HG03139 (cell line): Measurements from ENCODE around the gene MANSC1.
"Not testable (repeated sequence)": the region's sequence is repeated elsewhere in the genome, so short reads cannot be mapped to it uniquely, and the experiment has no call there.

Experiments
- ATAC-seq: cut with Tn5 transposase; IDR thresholded peaks from one replicate; pipeline ENCODE4 v1.9.1; 2021; ENCODE audit not compliant: unreplicated experiment

The MANSC1 gene

DNA sequence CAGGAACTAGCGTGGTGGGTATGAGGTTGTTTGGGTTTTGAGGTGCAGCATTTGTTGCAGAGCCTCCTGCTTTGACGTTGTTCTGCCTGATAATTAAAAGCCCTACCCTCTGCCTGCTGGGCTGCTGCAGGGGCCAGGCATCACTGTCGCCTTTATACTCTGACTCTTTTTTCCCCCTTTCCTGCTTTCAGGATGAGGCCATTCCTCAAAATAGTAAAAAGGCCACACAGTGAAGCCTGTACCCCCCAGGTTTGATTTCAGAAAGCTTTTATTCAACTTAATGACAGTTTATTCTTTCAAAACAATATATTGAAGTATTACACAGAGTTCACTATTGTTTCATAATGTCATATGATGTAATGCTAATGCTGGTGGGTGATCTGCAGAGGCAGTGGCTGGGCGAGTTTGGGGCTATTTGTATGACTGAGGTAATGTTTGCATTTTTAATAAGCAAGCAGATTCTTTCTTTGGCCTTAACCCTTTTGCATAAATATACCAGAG is 15.9 kb upstream of the MANSC1 start:
- no peak for ATAC-seq

DNA sequence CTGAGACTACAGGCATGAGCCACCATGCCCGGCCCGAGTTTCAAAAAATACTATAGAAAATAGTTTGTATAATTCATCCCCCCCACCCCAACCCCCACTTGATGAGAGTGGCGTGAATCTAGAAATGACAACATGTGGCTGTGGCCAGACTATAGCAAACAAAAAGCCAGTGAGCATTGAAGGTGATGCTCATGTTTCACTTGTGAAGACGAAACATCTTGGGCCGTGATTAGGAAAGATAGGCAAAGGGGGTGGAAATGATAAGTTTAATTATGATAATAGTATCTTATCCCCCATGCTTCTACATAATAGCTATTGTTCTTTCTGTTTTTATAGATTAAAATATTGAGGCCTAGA is 15.4 kb upstream of the MANSC1 start:
- no peak for ATAC-seq

DNA sequence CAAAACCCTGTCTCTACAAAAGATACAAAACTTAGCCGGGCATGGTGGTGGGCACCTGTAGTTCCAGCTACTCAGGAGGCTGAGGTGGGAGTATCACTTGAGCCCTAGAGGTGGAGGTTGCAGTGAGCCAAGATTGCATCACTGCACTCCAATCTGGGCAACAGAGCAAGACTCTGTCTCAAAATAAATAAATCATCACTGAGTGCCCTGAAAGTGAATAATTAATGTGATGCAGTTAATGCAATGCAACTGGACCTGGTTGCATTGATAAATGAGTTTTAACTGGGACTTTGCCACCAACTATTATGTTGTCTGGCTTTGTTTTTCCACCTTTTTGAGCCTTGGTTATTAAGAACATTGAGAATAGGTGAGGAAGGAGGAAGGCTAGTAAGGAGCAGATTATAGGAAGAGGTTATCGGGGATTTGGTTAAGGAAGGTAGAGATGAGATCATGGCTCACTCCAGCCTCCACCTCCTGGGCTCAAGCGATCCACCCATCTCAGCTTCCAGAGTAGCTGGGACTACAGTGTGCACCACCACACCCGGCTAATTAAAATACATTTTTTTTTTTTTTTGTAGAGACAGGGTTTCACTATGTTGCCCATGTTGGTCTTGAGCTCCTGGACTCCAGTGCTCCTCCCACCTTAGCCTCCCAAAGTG is 14.9 kb upstream of the MANSC1 start:
- ATAC-seq: no peak

DNA sequence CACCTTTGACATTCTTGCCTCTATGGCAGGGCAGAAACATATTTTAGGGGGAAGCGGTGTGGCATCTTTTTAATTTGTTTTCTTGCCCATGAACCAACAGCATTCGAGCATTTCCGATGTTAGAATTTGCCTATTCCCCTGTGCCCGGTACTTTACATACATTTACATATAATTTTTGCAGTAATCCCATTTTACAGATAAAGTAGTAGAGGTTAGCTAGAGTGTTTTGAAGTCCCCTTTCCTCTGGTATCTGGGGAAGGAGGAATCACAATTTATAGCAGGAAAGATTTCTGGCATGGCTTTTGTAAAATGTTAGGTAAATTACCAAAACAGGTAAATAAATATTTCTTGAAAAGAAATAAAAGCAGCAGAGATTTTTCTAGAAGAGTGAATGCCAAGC is 8.5 kb upstream of the MANSC1 start:
- no peak for ATAC-seq

DNA sequence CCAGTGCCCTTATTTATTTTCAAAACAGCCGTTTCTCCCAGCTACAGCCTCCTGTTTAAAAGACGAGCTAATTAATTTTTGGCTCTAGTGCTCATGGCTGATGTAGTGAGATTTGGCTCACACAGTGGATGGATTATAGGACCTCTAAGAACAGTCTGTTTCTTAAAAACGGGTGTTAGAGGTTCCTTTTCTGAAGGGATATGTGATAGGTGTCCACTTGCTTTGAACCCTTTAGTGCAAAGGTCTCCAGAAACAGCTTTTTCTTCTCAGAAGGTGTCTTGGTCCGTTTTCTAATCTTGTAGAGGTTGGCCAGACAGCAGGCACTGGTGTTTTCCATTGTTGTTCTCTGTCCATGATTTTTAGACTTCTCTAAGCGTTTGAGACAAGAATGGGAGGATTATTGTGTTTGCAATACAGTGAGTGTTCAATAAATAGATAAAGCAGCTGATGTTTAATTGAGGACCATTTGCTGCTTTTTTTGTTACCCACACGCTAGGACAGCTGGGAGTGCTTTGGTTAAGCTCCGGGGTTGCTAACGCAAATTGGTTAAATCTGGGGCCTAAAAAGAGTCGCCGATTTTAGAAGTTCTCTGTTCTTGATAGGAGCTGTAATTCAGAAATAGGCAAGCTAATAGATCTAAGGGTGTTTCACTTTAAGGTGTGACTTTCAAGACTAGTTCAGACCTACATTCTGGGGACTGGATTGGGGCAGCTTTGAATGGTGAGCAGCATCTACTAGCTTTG is 7.8 kb upstream of the MANSC1 start:
- no peak for ATAC-seq

DNA sequence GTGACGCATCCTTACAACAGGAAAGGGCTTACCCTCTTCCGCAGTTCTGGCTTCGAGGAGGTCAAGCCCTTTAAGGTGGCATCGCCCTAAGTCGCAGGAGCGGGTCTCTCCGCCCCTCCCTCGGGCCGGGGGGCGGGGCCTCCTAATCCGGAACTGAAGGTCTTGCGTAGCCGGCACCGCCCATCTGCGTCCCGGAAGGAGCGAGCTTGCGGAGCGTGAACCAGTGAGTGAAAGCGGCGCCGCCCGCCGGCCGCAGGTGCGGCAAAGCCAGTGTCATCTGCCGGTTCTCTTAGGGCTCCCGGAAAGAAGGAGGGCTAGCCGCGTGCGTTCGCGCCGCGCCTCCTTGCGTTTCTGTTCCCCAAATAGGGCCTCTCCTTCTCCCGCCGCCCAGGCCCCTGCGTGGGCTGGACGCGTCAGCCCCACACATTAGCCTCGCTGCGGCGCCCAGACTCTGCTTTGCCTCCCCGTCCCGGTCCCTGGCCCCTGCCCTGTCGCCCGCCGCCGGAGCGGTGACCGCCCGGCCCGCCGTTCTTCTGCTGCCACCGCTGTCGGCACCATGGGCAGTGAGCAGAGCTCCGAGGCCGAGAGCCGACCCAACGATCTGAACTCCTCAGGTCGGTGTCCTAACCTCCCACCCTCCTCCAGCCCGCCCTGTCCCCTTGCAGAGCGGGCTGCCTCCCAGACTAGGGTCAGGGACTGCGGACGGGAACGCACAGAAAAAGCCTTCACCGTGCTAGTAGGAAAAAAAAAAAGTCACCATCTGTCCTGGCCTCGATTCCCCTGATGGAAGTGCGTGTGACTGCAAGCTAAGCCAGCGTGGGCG is 7.1 kb upstream of the MANSC1 start, which contains the start of gene BORCS5:
Gene BORCS5 (plus strand): TSS at position 183 of the 823 bp plus-strand sequence. CDS start 374 bp downstream, at position 557.
- peak; percentile 90 for ATAC-seq

DNA sequence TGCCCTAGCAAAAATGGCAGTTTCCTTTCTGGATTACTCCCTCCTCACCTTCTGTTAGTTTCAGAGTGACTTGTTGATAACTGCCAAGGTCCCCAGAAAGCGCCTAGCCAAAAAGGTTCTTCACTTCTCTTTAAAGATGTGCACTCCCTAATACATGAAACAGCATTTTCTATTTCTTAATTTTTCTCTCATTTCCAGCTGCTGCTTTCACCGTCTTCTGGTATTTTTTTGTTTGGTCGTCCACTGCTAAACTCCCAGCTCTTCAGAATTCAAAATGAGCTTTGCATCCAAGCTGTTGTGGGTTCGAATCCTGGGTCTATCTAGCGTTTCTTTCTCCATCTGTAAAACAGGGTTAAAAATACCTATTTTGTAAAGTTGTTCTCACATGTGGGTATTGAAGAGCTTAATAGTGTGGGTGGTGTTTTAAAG is 6.4 kb upstream of the MANSC1 start:
- ATAC-seq: no peak

DNA sequence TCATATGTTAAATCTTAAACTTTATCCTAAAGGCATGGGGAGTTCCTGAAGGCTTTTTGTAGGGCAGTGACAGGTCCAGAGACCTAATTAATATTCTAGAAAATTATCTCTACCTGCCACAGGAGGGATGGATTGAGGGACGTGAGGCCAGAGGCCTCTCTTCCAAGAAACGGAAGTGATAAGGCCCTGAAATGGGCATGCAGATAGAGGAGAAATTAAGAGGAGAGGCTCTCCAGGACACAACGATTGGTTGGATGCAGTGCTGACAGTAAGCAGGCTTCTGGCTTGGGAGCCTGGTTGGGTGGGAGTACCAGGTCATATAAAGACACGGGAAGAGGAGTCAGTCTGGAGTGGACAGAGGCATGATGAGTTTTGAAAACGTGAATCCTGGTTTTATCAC is 3.8 kb upstream of the MANSC1 start:
- no peak for ATAC-seq

DNA sequence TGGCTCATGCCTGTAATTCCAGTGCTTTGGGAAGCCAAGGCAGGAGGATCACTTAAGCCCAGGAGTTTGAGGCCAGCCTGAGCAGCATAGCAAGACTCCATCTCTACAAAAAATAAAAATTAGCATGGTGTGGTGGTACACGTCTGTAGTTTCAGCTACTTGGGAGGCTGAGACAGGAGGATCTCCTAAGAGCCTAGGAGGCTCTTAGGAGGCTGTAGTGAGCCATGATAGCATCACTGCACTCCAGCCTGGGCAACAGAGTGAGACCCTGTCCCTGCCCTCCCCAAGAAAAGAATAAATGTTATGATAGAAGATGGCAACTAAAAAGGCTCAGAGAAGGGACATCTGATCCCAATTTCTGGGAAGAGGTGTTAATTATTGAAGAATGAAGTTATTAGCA is 3.2 kb upstream of the MANSC1 start:
- ATAC-seq: no peak

DNA sequence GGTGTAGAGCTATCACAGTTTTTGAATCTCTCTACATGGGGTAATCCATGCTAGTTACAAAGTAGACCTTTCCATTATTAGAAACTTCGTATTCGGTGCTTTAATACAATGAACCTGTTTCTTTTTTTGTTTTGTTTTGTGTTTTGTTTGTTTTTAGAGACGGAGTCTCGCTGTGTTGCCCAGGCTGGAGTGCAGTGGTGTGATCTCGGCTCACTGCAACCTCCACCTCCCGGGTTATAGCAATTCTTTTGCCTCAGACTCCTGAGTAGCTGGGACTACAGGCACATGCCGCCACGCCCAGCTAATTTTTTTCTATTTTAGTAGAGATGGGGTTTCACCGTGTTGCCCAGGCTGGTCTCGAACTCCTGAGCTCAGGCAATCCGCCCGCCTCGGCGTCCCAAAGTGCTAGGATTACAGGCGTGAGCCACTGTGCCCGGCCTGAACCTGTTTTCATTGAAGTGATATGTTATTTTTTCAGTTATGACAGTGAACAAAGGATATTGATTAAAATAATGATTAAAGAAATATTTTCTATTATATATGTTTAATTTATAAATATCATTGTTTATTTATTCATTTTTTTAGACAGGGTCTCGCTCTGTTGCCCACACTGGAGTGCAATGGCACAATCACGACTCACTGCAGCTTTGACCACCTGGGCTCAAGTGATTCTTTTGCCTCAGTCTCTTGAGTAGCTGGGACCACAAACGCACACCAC is 1.6 kb upstream of the MANSC1 start:
- ATAC-seq: not testable (repeated sequence)

DNA sequence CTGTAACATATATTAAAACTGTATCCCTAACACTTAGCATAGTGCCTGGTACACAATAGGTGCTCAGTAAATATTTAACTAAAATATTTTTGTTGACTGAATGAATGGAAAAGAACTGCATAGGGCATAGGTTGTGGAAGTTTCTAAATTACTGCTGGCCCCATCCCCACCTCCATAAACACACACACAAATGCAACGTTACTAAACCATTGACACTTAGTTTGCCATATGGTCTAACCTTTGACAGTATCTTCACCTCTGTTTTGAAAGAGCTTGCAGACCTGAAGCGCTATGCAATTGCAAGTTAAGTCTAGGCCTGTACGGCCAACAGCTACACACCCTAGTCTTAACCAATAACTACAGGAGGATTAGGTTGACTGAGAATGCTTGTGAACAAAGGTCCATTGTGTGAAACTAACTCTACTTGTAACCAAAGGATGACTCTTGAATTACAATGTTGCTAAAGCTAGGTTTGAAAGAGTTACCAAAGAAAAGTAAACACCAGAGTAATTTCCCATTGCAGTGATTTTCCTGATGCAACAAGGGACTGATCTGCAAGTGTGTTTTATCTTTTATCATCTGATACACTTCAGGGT is 924 bp upstream of the MANSC1 start:
- ATAC-seq: no peak

DNA sequence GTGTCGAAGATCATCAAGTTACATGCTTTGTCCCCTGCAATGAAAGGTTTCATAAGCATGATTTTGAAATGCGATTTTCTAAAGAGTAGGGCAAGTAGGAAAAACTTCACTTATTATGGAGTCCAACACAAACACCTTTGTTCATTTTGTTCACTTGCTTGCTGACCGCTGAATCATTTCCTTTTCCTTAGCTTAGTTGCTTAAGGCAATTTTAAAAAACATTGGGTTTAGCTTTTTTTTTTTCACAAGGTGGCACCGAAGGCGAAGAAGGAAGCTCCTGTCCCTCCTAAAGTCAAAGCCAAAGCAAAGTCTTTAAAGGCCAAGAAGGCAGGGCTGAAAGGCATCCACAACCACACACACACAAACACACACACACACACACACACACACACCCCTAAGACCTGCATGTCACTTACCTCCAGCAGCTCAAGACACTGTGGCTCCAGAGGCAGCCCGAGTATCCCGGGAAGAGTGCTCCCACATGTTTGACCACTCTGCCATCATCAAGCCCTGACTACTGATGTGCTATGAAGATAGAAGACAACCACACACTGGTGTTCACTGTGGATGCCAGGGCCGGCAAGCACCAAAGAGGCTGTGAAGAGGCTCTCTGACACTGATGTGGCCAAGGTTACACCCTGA is 11.4 kb downstream of the MANSC1 start:
- no peak for ATAC-seq

DNA sequence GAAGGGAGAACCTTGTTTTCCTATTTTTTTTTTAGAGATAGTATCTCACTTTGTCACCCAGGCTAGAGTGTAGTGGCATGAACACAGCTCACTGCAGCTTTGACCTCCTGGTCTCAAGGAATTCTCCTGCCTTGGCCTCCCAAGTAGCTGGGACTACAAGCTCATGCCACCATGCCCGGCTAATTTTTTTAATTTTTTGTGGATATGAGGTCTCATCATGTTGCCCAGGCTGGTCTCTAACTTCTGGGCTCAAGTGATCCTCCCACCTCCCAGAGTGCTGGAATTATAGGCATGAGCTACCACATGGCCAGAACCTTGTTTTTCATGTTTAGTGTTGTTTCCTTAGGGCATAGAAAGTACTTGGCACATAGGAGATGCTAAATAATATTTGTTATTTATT is 13.5 kb downstream of the MANSC1 start:
- no peak for ATAC-seq

DNA sequence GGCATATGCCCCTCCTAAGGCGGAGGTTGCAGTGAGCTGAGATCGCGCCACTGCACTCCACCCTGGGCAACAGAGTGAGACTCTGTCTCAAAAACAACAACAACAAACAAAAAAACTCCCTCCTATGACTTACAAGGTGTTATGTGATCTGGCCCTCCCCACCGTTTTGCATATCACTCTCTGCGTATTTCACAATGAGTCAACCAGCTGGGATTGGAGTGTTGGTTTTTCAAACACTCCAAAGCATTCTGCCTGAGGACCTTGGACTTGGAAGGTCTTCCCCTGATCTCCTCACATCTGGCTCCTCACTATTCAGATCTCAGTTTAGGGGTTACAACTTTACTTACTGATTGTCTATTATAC is 14.0 kb downstream of the MANSC1 start:
- no peak for ATAC-seq

DNA sequence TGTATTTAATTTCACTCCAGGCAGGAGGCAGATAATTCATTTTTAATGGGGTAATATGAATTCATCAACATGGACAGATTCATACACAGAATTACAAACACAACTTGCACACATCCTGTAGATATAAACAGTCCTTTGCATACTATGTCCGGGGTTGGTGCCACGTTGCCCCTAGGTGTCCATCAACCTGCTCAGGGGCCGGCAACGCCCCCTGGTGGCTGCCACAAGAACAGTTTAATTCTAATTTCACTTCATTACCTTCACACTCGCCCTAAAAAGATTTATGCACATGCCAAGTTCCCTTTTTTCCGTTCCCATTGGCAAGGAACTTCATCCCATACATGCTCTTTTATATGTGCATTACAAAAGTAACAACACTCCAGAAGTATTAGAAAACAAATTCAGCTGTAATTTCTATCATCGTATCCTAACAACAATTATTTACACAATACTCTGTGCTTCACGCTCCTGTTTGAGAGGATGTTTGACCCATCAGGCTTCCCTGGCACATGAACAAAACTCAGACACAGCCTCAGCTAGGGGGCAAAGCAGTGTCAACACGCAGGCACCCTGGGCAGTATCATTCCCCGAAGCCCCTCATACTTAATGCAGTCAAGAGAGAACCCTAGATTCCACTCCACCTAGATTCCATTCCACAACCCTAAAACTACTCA is 15.5 kb downstream of the MANSC1 start:
- no peak for ATAC-seq

DNA sequence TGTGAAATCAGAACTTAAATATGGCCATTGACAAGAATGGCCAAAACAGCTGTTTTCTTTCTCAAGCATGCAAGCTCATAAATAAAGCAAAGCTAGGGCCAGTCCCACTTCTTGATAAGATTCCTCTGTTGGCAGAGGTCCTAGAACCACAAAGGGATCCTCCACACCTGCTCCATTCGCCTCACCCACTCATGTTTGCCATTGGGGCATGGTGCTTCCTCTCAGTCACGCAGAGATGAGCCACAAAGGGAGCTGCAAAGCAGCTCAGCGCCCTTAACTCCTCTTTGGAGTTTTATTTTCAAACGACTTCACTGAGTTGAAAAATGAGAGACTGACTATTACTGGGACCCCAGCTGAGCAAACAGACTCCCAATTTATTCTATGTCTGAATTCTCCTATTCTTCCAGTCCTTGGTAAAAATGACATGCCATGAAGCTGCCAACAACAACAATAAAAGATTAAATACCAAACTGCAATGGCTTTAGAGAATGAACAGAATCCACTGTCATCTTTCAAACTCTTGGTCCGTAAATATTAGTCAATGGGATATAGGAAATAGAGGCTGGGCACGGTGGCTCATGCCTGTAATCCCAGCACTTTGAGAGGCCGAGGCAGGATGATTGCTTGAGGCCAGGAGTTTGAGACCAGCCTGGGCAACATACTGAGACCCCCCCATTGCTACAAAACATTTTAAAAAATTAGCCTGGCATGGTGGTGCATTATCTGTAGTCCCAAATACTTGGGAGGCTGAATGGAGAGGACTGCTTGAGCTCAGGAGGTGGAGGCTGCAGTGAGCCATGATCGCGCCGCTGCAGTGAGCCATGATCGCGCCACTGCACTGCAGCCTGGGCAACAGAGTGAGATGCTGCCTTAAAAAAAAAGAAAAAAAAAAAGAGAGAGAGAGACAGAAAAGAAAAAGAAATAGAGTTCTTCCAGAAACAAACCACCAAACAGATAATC is 16.4 kb downstream of the MANSC1 start:
- no peak for ATAC-seq

DNA sequence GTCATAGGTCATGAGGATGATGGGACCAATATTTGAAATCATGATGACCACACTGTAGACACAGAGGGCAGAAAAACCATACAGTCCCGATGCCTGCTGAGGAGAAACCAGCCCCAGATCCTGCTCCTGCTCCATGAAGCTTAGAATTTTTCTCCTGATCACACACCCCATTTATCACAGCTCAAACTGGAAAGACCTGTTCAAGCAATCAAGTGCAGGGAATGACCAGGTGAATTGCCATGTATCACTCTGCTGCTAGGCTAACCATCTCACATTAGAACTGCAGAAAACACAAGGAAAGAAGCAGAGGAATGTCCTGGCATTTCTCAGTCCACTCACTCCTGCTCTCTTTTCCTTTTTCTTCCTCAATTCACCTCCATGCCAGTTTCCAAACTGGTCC is 18.1 kb downstream of the MANSC1 start:
- ATAC-seq: no peak

DNA sequence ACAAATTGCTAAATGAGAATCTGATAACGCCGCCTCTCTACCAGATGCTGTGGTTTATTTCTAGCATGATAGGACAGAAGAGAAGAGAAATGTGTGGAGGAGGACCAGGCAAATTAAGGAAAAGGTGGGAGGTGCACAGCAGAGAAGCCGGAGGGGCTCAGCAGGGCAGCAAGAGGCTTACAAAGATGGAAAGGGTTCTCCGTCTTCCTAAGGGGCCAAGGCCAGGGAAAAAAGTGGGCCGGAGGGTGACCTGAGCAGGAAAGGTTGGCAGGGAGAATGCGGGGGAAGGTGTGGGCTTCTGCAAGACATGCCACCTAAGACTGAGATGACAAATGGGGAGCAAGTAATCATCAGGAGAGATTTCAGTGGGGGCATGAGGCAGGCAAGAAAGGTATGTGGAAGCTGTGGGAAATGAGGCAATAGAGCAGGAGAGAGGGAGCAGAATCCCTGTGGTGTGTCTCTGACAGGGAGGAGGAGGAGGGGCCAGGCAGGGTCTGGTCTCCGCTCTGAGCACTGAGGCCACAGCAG is 18.7 kb downstream of the MANSC1 start:
- ATAC-seq: no peak
